Psoas muscle (tissue), 8 donors: ENCODE measurements around the gene NOX5. TPM values are rescaled to one million over a fixed set of nuclear protein-coding genes. Genes with fewer than 3 reads are reported as not detected.

Source experiments
- ATAC-seq, 4 donors: fragments of 200-7000 bp; cut with Tn5 transposase; one replicate each; pipeline ENCODE4 v1.9.1; 2020; ENCODE audit warnings: moderate library complexity in 3 of 4, mild to moderate bottlenecking in 2 of 4
- DNase-seq, 2 donors: peaks; one replicate each; pipeline ENCODE4 v3.0.0-alpha.2; 2020
- H3K27ac ChIP-seq: fragments of 200-600 bp; one replicate; pipeline ENCODE4 v1.8.0; 2022
- H3K27me3 ChIP-seq, 3 donors: fragments of 200-600 bp in 1 of 3; one replicate each; pipeline versions ENCODE4 v1.6.1 to v1.8.0; 2013 to 2022; ENCODE audit warnings: low read length in 2 of 3, mild to moderate bottlenecking in 2 of 3, moderate library complexity in 1 of 3; ENCODE audit not compliant: insufficient read depth in 3 of 3
- H3K36me3 ChIP-seq, 2 donors: fragments of 200-600 bp in 1 of 2; one replicate each; pipeline versions ENCODE4 v1.6.1 to v1.8.0; 2013 to 2022; ENCODE audit warnings: low read depth in 1 of 2, mild to moderate bottlenecking in 1 of 2, moderate library complexity in 1 of 2; ENCODE audit not compliant: insufficient read depth in 1 of 2
- H3K4me1 ChIP-seq: fragments of 200-600 bp; one replicate; pipeline ENCODE4 v1.8.0; 2022
- H3K4me3 ChIP-seq: fragments of 200-600 bp; one replicate; pipeline ENCODE4 v1.8.0; 2022; ENCODE audit warnings: mild to moderate bottlenecking
- H3K9me3 ChIP-seq: fragments of 200-600 bp; one replicate; pipeline ENCODE4 v1.8.0; 2022
- CTCF ChIP-seq: fragments of 200-600 bp; IDR thresholded peaks from one replicate; pipeline ENCODE4 v1.8.0; 2022; ENCODE audit warnings: antibody characterized with exemption
- WGBS, 3 donors: extraction: QIAGEN DNeasy Blood & Tissue Kit; methylation state at CpG; one replicate each; pipeline versions ENCODE4 v1.1.6 to v1.1.7; 2013; 5-methylcytosine and 5-hydroxymethylcytosine counted together
- intact Hi-C, 2 donors: fragments of 100-400 bp; cut with DNase I; formaldehyde crosslinking; loops; one replicate each; pipeline versions ENCODE4 v1.11.0 to v1.14.2; 2022
- polyA plus RNA-seq, 3 donors: library from polyadenylated mRNA; stranded (reverse); fragments of 200-250 nt; gene quantifications; one replicate each; pipeline ENCODE4 v1.2.3, GENCODE V29; 2013
- total RNA-seq, 4 donors: library from RNA; stranded (reverse); fragmentation: NEBNext Ultra II Directional in 2 of 4; extraction: Animal tissue kit (Norgen Biotek cat#: 25700) in 2 of 4; gene quantifications; one replicate each; pipeline versions ENCODE4 v1.2.1 to v1.2.4, GENCODE V29; 2021 to 2023
- donor health status: healthy with polysubstance abuse.
- donor health status: DM: no; HTN: no; CAD: no; lungs with moderate emphysema.
- donor health status: Bipolar disorder and iron deficiency.
- donor health status: healthy.
- donor health status: DM: yes; HTN: yes; CAD: no.
- donor health status: DM: no; HTN: no; CAD: no.
- donor health status: DM: no; HTN: no; CAD: no.
- donor health status: DM: yes; HTN: yes; CAD: no.

NOX5 gene
- total and polyA plus RNA-seq, 7 donors: 0.03 to 0.13 (median 0.04) TPM; not detected in 3

GRCh38 chr15:69046781-69047180 is 32.3 kb downstream of the NOX5 start:
- Histone ChIP-seq H3K36me3 (no peaks in the 10 kb centered on the region), H3K4me1 (no peaks in the 10 kb centered on the region), H3K27ac (no peak overlapping the region), H3K4me3 (no peak overlapping the region), H3K27me3 (no peaks in the 10 kb centered on the region), H3K9me3 (no peaks in the 10 kb centered on the region)
- intact Hi-C loops: no loop called here
- WGBS, 3 donors: 79 to 86% (median 79%) methylated on average over 5 of the region's 5 CpGs
- TF ChIP-seq CTCF: no peak
- DNase-seq: no peak
- peak in 1 of 4 donors; percentile 40 for ATAC-seq

DNA sequence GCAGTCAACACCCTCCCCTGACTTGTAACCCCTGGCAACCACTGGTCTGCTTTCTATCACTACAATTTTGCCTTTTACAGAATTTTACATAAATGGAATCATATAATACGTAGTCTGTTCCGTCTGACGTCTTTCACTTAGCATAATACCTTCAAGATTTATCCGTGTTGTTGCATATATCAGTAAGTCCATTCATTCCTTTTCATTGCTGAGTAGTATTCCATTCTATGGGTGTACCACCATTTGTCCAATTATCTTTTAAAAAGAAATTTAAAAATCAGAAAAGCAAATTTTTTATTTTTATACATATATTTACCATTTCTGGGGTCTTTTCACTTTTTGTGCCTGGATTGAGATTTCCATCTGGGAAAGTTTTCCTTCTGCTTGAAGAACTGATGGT is 35.5 kb downstream of the NOX5 start:
- no peaks in the 10 kb centered on the region for H3K27me3 ChIP-seq
- no peaks in the 10 kb centered on the region for H3K4me1 ChIP-seq
- H3K27ac ChIP-seq: no peak overlapping the region
- H3K36me3 ChIP-seq: no peaks in the 10 kb centered on the region
- DNase-seq (no peak), ATAC-seq (no peak)
- H3K4me3 ChIP-seq: no peak overlapping the region
- no peaks in the 10 kb centered on the region for H3K9me3 ChIP-seq
- intact Hi-C loops: no loop called here
- TF ChIP-seq CTCF: no peak
- 96 to 97% (median 97%) methylated on average over 4 of the region's 4 CpGs for WGBS, 3 donors

DNA sequence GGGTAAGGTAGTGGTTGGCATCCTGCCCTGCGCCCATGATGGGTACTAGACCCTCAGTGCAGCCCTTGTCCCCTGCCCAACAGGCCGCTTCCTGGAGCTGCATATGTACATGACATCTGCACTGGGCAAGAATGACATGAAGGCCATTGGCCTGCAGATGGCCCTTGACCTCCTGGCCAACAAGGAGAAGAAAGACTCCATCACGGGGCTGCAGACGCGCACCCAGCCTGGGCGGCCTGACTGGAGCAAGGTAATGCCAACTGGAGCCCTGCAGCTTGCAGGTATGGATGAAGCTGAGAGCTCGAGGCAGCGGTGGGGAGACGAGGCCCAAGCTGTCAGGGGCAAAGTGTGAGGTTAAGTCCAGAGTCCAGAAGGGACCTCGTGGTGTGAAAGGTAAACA is 40.8 kb downstream of the NOX5 start:
- intact Hi-C loops: loop anchor here (5.0 kb wide), 2 partner anchors 107 to 172 kb away; partner anchors contain the start of gene GLCE (in 1 of the 2)
- DNase-seq: no peak
- WGBS, 3 donors: 90 to 98% (median 91%) methylated on average over 10 of the region's 10 CpGs

DNA sequence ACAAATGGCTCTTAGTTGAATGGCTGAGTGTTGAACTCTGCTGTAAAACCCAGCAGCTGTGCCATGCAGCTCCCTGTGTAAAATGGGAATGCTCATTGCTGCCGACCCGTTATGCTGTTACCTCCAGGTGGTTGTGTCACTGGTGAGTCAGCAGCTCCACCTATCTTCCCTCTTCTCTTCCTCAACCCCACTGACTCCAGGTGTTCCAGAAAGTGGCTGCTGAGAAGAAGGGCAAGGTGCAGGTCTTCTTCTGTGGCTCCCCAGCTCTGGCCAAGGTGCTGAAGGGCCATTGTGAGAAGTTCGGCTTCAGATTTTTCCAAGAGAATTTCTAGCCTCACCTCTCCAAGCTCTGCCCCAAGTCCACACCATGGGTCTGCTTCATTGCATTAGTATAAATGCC is 41.9 kb downstream of the NOX5 start:
- no peaks in the 10 kb centered on the region for H3K9me3 ChIP-seq
- no peaks in the 10 kb centered on the region for H3K36me3 ChIP-seq
- ATAC-seq (no peak), DNase-seq (no peak)
- no peak overlapping the region for H3K4me3 ChIP-seq
- intact Hi-C loops: loop anchor here (5.0 kb wide), 2 partner anchors 106 to 171 kb away; partner anchors contain the start of gene GLCE (in 1 of the 2)
- 52 to 60% (median 57%) methylated on average over 3 of the region's 3 CpGs for WGBS, 3 donors
- no peak overlapping the region for H3K27ac ChIP-seq
- H3K27me3 ChIP-seq: peaks cover 0 to 1% (median 0%) of the 10 kb centered on the region in 3 donors
- H3K4me1 ChIP-seq: peaks cover 8% of the 10 kb centered on the region
- TF ChIP-seq CTCF: no peak

More for the DNA sequence above, 40.8 kb downstream of the NOX5 start:
- H3K27ac ChIP-seq: no peak overlapping the region
- H3K4me1 ChIP-seq: peaks cover 8% of the 10 kb centered on the region
- H3K9me3 ChIP-seq: no peaks in the 10 kb centered on the region
- TF ChIP-seq CTCF: no peak
- H3K4me3 ChIP-seq: no peak overlapping the region
- ATAC-seq: no peak
- no peaks in the 10 kb centered on the region for H3K36me3 ChIP-seq
- H3K27me3 ChIP-seq: peaks cover 0 to 1% (median 0%) of the 10 kb centered on the region in 3 donors
